ENCODE measurements around the gene TGFBR2.

- TF ChIP-seq CTCF (IDR thresholded peaks at IDR 0.05) (no peak), POLR2A (IDR thresholded peaks at IDR 0.05) (no peak)
Measured at GRCh38 chr3:30729936-30730335, 123.5 kb downstream of the TGFBR2 start.

All from esophagus squamous epithelium (tissue), 4 donors.